Cardiac fibroblast (primary cell): ENCODE data around the gene TMEM184B.

Experiments
- DNase-seq, 2 donors: peaks; one replicate each; pipeline versions ENCODE4 v3.0.0 to v3.0.0-alpha.2; 2010; ENCODE audit warnings: low read depth in 2 of 2
- H3K4me3 ChIP-seq, 2 donors: replicated peaks in 1 of 2; 1 replicate in 1 of 2; 2 replicates in 1 of 2; pipeline ENCODE4 v1.5.1; 2011; ENCODE audit warnings: low read depth in 2 of 2, low read length in 2 of 2, mild to moderate bottlenecking in 2 of 2, moderate library complexity in 1 of 2
- TF ChIP-seq, protein P1 (sequence below): IDR thresholded peaks from one replicate; pipeline ENCODE4 v1.5.1; 2011; ENCODE audit warnings: low read depth, mild to moderate bottlenecking, low read length, inconsistent platforms

The TMEM184B gene

DNA sequence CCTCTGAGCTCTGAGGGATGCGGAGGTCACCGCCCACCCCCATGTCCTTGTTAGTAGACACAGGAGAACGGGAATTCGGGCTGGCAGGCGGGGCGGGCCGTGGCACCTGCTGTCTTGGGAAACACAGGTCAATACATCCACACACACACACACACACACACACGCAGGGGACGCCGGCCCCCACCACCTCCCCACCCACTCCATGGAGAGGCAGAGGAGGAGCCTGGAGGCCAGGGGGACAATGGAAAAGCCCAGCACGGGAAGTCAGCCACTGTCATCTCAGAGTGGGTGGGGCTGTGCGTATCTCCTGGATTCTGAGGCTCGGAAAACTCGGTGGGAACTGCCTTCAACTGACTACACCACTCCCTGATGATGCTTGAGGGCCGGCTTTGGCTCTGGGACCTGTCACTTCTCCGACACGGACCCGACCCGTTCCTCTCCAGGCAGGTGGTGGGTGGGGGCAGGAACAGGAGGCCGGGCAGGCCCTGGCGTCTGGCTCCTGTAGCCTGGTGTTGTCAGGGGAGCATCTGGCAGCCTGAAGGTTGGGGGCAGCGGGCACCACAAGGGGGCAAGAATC is 18.5 kb upstream of the TMEM184B start:
- H3K4me3 ChIP-seq = no peak overlapping the region
- DNase-seq = no peak
- TF ChIP-seq, protein P1, sequence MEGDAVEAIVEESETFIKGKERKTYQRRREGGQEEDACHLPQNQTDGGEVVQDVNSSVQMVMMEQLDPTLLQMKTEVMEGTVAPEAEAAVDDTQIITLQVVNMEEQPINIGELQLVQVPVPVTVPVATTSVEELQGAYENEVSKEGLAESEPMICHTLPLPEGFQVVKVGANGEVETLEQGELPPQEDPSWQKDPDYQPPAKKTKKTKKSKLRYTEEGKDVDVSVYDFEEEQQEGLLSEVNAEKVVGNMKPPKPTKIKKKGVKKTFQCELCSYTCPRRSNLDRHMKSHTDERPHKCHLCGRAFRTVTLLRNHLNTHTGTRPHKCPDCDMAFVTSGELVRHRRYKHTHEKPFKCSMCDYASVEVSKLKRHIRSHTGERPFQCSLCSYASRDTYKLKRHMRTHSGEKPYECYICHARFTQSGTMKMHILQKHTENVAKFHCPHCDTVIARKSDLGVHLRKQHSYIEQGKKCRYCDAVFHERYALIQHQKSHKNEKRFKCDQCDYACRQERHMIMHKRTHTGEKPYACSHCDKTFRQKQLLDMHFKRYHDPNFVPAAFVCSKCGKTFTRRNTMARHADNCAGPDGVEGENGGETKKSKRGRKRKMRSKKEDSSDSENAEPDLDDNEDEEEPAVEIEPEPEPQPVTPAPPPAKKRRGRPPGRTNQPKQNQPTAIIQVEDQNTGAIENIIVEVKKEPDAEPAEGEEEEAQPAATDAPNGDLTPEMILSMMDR = no peak

DNA sequence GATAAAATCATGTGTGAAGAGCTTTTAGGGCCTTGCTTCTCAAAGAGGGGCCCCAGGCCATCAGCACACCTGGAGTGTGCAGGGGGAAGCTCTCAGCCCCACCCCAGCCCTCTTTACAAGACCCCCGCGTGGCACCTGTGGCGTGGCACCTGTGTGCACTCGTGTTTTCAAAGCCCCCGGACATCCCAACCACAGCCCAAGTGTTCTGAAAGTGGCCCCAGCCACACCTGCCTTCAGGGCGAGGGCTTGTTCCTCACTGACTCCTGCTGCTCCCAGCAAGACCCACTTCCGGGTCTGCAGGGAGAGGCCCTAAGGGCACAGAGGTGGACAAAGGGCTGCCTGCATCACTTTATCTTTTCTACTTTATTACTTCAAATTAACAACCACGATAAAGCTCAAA is 17.5 kb upstream of the TMEM184B start:
- no peak for DNase-seq
- TF ChIP-seq, protein P1 = no peak
- H3K4me3 ChIP-seq = no peak overlapping the region

- TF ChIP-seq, protein P1 = no peak
- DNase-seq = no peak
- no peak overlapping the region for H3K4me3 ChIP-seq
These were observed 16.8 kb upstream of the TMEM184B start for GRCh38 chr22:38289583-38290082.

DNA sequence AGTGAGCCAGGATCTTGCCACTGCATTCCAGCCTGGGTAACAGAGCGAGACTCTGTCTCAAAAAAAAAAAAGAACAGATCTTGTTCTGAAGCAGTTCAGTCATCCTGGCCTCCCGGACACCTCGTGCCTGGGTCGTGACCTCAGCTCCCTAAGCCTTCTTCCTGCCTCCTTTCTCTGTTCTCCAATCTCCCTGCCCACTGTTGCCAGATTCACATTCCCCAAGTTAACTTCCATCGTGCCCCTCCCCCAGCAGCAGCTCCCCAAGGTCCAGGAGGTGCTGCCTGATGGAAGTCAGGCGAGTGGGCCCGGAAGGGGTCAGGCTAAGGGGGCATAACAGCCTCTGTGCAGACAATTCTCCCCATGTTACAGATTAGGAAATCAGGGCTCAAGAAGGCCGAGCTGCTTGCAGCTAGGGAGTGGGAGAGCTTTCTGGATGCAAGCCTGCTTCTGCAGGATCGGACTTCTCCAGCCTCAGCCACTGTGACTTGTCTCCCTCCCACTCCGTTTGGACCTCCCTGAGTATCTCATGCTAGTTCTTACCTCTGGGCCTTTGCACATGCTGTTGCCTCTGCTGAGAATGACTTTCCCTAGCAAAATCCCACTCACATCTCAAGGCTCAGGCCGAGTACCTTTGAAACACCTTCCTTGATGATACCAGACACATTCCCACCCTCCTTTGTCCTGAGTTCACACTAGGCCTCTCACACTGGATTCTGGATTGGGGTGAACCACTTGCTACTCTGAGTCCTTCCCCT is 14.3 kb upstream of the TMEM184B start:
- TF ChIP-seq, protein P1 = no peak
- no peak overlapping the region for H3K4me3 ChIP-seq
- no peak for DNase-seq

DNA sequence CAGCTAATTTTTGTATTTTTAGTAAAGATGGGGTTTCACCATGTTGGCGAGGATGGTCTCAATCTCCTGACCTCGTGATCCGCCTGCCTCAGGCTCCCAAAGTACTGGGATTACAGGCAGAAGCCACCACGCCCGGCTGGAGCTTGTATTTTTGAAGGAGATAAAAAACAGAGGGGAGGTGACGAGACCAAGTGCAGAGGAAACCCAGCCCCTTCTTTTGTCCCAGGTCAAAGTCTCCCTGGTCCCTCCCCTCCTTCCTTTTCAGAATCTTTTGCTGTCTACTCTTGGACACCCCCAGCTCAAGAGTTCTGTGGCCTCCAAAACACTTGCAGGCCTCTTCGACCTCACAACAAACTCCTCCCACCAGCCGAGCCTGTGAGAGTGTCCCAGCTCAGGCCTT is 12.2 kb upstream of the TMEM184B start:
- TF ChIP-seq, protein P1 = no peak
- no peak overlapping the region for H3K4me3 ChIP-seq
- DNase-seq = no peak

- TF ChIP-seq, protein P1 = no peak
- DNase-seq = peak; percentile 90 to 91
- no peak overlapping the region for H3K4me3 ChIP-seq
These were observed 11.2 kb upstream of the TMEM184B start for GRCh38 chr22:38284042-38284402.
